HG03097 (cell line): ENCODE results near the gene C11orf71.

Experiments
- ATAC-seq: cut with Tn5 transposase; IDR thresholded peaks from one replicate; pipeline ENCODE4 v1.9.1; 2021; ENCODE audit not compliant: unreplicated experiment, low FRiP score

The C11orf71 gene

DNA sequence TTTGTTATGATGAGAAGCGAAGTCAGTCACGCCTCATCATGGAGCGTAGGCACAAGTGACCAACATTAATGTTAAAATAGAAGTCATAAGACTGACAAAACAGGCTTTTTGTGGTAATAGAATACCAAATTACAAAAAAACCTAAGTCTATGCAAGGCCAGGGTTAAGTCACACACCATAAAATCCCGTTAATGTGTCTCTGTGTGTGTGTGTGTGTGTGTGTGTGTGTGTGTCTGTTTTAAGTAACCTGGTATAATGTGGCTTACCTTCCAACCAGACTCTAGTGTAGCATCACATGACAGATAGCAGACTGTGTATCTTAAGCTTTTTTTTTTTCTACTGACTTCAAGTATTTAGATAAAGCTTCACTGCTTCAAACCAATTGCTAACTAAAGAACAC lies 38.0 kb downstream of the C11orf71 start:
- ATAC-seq = no peak

DNA sequence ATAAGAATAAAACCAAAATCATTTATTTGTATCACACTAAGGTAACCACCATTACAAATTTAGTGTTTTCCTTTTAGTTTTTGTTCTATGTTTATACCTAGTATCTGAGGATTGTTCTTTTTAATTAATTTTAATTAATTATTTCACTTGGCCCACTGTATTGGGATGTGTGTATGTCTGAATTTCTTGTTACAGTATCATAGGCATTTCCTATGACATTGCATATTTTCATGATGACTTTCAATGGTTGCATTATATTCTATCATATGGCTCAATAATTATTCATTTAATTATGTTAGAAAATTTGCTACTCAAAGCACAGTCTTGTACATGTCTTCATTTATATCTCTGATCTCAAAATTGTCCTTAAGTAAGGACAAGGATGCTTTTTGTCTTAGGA lies 41.0 kb downstream of the C11orf71 start:
- ATAC-seq = no peak

DNA sequence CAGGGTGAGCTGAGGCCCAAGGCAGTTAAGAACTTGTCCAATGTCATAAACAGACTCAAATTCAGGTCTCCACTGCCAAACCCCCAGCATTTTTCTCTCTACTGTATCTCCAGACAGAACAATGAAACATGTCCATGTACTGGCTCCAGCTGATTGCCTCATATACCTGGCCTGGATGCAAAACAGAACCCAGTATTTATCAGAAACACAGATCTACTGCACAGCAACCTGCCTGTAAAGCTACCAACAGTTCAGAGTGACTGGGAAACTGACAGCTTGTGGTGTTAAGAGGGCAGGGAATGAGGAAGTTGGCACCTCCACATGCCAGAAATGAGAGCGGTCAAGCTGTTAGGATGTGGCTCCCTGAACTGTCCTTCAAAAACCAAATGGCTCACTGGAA lies 41.6 kb downstream of the C11orf71 start:
- no peak for ATAC-seq

DNA sequence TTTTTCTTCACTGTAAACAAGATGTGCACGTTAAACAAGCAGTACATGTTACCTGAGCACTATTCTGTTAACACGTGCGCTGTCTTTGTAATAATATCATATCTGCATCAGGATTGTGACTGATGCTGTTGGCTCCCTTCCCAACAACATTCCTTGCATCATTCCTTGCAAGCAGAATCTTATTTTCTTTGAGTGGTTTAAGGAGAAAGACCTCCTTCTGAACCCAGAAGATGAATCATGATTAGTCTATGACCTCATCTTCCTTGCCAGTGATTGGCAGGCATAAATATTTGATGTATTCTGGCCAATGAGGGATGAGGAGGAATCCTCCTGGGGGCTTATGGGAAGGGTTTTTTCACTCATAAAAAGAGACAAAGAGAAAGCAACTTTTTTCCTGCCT lies 46.2 kb downstream of the C11orf71 start:
- ATAC-seq = no peak

DNA sequence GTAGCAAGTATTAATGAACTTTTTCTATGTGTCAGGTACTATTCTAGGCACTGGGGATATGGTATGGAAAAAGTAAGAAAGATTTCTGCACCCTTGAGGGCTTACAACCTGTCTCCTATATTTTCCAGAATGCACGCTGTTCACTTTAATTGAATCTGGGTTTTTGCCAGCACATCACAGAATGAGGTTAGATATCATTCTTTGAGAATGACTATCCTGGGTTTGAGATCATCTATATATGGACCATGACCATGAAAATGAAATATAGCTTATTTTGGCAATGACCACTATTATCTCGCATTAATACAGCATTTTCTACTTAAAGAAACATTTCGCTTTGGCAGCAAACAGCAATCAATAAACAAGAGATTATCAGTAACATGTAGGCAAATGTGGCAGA lies 46.9 kb downstream of the C11orf71 start:
- ATAC-seq = no peak

DNA sequence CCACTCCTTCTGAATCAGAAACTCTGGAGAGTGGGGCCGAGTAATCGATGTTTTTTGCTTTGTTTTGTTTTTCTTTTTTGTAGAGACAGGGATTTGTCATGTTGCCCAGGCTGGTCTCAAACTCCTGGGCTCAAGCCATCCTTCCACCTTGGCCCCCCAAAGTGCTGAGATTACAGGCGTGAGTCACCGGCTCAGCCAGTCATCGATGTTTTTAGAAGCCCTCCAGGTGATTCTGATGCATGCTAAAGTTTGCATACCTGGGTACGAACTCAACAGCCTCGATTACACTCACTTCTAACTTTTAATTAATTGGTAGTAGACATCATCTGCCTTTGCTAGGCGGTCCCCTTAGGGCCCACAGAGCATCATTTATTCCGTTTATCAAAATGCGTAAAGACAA lies 50.3 kb downstream of the C11orf71 start:
- ATAC-seq = no peak
